HG03045 (cell line): Measurements from ENCODE around the gene SQSTM1.

ENCODE experiments used
- ATAC-seq: cut with Tn5 transposase; IDR thresholded peaks from one replicate; pipeline ENCODE4 v1.9.1; 2021; ENCODE audit warnings: mild to moderate bottlenecking, moderate library complexity; ENCODE audit not compliant: unreplicated experiment

The SQSTM1 gene

DNA sequence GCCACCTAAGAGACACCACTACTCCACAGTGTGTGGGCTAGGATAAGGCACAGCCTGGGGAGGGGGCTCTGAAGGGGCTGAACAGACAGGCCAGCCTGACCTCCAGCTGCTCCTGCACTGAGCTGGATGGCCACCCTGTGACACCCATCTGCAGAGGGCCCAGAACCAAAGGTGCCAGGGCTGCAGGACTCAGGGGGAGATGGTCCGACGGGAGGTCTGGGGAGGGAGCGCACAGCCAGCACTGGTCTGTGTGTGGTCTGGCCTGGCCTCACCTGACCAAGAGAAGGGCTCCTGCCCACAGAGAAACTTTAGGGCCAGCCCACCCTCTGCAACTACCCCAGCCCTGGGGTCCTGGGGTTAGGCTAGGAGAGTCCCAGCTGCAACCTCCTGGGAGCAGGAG is 26.1 kb upstream of the SQSTM1 start:
- no peak for ATAC-seq

DNA sequence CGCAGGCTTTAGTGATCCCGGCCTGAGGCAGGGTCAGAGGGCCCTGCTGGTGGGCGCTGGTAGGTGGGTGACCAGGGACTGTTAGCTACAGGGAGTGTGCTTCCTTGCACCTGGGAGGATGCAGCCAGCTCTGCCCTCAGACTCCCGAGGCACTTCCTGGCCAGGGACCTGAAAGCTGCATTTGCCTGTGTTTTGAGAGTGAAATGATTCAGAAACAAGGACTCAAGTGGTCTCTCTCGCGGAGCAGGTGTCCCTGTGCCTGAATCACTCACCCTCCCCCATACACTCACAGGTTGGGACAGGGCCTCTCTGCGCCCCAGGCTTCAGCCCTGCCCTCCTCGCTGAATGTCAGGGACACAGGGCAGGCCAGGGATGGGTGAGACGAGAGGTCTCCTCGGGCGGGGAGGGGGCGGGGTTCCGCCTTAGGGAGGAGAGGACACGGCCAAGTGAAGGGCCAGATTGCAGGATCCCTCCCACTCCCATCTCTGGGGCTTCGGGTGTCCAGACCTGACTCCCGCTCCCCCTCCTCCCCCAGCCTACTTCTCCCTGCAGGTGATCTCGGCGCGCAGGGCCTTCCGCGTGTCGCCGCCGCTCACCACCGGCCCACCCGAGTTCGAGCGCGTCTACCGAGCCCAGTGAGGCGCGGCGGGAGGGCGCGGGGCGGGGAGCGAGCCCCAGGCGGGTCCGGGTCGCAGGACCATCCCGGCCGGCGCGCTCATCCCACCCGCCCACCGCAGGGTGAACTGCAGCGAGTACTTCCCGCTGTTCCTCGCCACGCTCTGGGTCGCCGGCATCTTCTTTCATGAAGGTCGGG is 25.4 kb upstream of the SQSTM1 start:
- ATAC-seq = no peak

DNA sequence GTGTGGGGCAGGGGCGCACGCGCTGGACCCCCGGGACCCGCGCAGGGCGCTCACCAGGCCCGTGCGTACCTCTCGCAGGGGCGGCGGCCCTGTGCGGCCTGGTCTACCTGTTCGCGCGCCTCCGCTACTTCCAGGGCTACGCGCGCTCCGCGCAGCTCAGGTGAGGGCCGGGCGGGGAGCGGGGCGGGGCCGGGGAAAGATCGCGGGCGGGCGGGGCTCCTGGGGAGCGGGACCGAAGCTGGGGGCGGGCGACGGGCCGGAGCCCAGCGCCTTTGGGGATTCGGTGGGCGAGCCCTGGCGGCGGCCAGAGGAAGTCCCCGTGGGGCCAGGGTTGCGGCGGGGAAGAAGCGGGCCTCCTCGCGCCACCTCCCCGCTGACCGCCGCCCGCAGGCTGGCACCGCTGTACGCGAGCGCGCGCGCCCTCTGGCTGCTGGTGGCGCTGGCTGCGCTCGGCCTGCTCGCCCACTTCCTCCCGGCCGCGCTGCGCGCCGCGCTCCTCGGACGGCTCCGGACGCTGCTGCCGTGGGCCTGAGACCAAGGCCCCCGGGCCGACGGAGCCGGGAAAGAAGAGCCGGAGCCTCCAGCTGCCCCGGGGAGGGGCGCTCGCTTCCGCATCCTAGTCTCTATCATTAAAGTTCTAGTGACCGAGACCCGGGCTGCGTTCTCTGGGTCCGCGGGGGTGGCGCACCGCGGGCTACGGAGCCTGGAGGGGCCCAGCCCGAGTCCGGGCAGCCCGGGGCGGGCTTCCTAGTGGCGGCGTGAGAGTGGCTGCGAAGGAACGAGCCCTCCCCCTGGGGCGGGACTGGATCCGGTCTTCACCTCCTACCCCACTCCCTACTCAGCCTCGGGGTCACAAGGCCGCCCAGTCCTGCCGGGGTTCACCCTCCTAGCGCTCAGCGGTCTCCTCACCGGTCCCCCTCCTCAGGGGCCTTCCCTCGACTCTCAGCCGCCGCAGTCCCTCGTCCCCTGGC is 24.6 kb upstream of the SQSTM1 start:
- ATAC-seq = peak; percentile 73

DNA sequence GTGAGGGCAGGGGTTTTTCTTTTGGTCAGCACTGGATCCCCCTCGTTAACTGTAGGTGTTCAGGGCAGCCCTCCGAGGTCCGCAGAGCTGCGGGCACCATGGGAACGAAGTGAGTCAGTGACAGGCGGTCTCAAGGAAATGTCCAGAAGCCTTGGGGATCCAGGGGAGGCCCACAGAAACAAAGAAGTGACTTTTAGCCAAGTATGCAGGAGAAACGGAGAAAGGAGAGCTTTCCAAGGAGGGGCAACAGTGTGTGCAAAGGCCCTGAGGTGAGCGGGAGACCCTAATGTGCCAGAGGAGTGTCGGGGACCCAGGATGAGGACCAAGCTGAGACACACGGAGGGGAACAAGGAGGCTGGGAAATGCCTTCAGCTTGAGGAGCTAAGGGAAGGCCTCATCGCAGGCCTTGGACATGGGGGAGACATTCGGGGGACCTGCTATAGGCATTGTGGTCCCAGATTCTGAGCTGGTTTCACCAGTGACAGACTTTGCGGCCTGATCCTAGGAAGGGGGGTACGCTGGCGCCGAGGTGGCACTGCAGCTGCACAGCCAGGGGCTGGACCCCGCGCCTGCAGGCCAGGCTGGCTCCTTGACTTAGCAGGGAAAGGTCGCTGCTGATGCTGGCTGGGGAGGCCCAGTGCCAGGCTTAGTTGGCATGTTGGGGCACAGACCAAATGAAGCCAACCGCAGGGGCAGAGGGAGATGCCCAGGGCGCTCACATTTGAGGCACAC is 23.7 kb upstream of the SQSTM1 start:
- no peak for ATAC-seq

DNA sequence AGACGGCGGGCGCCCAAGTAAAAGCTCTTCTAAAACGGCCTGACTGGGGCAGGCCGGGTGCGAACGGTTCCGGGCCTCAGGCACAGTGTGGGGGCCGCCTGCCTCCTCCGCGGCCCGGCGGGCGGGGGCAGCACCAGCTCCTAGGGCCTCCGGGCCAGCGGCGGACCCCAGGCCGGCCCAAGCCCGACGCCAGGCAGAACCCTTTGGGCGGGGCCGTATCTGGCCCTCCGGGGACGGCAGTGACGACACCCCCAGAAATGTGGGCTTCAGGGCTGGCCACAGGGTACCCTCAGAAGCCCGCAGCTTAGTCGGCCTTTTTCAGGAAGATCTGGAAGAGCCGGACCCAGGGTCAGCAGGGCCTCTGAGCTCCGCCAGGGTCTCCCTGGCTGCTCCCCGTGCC is 23.0 kb upstream of the SQSTM1 start:
- no peak for ATAC-seq

DNA sequence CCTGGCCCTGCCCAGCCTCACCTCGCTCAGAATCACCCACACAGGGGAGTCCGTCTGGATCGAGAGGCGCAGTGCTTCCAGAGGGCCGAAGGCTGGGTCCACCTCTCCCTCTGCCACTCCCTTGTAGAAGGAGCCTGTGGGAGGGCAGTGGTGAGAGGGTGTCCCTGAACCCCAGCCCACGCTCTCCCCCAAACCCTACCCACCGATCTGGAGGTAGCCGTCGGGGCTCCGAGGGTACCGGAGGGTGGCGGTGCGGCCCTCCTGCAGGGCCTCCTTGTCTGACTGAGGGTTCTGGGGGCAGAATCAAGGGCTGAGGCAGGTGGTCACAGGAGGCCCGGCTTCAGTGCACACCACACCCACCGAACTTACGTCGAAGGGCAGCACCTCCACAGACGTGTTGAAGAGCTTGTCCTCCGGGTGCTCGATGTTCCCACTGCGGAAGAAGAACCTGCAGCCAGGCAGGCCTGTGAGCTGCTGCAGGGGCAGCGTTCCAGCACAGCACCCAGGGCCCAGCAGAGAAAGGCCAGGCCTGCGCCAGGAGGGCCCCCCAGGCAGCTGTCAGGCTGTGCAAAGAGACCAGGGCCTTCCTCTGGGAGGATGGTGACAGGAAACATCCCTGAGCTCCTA is 22.4 kb upstream of the SQSTM1 start:
- ATAC-seq = no peak

DNA sequence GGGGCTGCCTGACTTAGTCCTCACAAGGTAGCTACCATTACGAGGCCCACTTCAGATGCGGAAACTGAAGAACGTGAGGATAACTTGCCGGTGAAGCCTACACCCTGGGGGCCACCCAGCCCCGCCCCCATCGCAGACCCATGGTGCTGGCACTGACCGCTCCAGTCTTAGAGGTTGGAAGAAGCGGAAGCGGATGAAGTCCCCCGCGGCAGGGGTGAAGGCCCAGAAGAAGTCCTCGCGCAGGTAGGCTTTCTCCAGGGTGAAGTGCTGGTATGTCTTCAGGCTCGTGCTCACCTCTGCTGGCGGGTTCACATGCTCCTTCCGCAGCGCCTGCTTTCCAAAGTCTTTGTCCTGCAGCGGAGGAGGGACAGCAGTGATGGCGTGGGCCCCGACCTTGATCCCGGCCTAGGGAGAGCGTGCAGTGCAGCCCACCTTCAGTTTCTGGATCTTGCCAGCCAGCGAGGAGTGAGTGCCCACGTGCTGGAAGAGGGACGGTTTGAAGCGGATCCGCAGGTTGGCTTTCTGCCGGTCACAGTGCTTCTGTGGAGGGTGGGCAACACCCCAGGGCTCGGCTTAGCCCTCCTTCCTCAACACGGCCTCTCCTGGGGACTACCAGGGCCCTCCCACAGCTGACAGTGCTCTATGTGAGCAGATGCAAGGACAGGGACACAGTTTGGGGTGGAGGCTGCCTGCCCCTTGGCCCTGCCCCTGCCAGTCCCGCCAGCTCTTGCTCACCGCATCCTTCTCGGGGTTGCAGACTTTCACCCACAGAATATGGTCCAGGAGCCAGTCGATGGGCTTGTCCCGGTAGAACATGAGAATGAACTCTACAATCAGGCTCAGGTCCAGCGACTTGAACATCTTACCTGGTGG is 21.7 kb upstream of the SQSTM1 start:
- no peak for ATAC-seq

DNA sequence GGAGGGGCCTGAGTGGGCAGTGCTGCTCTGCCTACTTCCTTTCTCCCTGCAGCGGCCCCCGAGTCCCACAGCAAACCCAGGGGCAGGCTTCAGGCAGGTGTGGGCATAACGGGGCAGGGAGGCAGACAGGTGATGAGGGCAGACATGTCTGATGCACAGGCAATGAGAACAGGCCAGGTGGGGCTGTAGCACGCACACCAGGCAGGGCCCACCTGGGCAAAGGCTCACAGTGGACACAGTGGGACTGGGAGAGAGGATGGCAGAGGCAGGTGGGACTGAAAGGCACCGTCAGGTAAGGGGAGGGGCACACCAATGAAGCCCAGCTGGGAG is 21.1 kb upstream of the SQSTM1 start:
- ATAC-seq = no peak

DNA sequence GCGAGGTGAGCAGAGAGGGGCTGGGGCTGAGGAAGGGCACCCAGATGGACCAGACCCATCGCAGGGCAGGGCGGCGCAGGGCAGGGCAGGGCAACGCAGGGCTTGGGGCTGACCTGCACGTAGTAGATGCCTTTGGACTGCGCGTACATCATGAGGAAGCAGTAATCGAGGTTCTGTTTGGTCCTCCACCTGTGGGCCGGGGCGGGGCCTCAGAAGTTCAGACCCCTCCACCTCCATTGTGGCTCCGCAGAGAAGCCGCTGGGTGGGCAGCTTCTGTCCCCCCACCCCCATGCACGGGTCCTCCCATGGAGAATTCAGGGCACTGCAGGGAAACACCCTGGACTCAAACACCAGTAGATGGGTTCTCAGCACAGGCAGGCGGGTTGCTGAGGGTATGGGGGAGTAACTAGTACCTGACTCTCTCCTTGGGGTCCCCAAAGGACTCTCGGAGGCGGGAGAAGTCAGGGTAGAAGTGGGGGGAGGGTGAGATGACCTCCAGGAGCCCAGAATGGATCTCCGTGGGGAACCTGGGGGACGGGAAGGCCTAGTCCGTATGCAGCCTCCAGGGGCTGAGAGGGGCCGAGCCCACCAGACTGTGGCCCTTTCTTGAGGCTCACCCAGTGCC is 20.5 kb upstream of the SQSTM1 start:
- ATAC-seq = no peak

DNA sequence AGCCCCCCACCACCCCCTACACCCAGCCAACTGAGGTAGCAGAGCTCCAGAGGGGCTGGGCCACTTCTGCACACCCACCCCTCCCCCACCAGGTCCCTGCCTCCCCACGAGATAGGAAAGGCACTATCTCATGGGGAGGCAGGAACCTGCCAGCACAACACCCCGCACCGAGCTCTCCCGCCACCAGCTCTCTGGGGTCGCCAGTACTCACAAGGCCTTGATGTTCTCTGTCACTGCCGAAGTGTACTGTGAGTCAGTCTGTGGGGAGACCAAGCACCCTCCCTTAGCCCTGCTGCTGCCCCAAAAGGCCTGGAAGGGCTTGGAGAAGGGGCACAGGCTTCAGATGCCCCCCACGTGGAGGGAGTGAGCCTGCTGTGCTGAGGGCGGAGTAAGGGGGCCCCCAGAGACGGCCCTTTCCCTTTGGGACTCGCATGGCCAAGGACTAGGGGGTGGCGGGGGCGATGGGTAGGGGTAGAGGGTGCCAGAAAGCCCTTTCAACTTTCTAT is 20.0 kb upstream of the SQSTM1 start:
- no peak for ATAC-seq

DNA sequence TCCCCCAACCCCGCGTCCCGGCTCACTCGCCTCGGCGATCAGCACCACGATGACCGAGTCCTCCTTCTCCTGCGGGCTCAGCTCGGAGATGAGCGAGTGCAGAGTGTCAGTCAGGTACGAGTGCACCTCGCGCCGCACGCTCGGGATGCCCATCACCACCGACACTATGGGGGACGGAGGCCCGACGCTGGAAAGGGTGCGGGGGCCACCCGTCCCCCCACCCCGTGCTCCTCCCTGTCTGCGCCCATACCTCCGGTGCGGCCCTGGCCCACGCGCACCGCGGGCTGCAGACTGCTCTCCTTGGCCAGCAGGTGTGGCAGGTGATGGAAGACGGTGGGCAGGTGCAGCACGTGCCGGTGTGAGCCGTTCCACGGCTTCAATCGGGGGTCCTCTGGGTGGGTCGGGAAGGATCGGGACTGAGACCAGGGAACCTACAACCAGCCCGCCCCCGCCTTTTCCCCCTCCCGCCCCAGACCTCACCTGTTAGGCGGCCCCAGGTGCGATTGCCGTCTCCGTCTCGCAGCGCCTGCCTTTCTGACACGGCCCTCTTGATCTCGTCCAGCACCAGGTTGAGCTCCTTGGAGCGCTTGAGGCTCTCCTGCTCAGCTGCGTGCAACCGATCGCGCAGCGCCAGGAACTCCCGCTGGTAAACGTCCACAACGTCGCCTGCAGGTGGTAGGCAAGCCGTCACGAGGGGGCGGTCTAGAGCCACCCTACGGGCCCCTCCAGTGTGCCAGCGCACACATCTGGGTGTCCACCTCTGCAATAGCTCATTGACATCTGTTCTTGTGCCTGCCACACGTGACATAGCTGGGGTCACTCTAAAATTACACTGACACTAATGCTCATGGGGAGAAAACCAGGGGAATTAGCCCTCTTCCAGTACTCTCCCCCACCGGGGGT is 19.1 kb upstream of the SQSTM1 start:
- no peak for ATAC-seq

DNA sequence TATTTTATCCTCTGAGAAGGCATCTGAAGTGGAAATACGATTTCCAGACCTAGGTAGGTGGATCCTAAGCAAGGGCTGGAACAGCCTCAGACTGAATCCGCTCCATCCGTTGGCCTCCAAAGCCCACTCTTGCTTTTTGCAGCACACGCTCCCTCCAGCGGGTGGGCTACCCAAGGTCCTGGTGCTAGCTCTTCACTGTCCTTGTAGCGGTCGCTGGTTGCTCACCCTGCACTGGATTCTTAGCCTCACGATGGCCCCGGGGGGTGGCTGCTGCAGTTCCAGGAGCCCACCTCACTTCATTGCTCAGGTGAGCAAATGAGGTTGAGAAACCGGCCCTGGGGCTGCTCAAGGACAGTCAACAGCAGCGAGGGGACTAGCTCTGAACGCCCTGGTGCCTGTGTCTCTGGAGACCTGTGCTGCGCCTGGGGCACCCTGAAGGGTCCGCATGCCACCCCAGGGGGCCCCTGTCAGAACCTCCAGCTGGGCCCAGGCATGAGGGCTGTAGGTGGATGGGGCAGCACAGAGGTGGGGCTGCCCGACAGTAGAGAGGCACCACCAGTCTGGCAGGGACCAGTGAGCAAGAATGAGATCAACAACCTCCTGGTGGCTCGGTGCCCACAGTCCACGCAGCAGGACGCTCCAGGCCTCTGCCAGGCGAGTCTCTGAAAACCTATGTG is 18.4 kb upstream of the SQSTM1 start:
- no peak for ATAC-seq

DNA sequence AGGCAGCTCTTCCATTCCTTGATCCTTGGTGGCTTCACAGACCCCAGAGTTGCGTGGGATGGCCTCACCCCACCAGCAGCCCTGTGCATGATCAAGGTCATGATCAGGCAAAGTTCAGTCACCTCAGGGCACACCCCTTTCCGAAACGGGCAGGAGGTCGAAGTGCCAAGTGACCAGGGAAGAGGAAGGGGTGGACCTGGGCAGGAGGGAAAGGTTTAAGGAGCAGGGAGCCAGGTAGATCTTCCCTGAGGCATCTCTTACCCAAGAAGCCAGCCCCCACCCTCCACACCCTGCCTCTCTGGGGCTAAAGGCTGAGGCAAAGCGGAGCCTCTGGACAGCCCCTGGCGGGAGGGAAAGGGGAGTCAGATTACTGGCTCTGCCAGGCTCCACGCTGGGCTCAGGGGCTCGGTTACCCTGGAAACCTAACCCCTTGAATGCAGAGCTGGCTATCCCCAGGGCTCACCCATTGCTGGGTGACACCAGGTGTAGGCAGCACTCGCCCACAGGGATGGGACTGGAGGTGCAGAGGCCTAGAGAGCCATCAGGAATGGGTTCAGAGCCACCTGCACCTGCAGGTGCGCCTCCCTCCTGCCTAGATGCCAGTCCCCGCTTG is 17.6 kb upstream of the SQSTM1 start:
- ATAC-seq = no peak

DNA sequence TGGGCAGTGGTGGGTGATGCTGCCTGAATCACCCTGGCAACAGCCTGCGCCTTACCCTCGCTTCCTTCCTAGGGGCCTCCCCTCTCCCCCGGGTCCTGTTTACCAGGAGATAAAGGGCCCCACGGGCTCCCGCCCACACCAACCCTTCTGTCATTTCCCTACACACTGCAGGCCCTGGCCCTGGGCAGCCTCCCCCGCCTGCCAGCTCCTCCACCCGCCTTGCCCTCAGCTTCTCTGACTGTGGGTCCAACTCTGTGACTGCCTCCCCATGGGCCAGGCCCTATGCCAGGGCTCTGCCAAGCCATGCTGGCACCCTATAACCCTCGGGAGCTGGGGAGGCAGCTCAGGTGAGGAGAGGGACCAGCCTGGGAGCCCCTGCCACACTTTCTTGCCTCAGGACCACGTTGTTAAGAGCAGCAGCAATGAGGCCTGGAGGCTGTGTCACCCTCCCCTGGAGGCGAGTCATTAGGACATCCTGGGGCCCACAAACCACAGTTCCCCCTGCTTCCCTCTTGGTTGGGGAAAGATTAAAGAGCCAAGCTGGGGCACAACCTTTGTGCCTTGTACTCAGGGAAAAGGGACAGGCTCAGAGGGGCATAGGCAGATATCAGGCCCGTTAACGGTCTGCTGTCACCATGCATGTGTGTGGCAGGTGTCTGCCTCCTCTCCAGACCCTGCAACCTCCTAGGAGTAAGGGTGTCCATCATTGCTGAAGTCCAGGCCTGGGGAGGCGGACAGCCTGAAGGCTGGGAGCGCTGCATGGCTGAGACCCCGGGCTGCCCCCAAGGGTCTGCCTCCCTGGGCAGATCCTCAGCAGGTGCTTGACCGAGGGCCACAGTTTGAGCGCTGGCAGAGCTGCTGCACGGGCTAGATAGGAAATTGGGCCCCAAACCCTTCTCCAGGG is 16.8 kb upstream of the SQSTM1 start:
- no peak for ATAC-seq

DNA sequence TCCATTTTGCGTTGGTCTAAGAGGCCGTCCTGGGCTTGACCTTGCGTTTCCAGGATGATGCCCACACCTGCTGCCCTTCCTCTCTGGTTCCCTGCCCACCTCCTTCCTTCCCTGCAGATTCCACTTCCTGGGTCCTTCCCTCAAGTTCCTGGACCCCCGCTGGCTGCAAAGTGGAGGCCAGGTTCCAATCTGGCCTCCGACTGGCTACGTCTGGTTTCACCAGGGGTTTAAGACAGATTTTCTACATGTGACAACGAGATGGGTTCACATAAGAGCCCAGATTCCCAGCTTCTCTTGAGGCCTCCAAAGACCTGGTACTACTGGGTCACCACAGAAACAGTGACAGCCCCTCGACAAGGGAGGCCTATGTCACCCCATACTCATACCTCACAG is 16.2 kb upstream of the SQSTM1 start:
- ATAC-seq = no peak

DNA sequence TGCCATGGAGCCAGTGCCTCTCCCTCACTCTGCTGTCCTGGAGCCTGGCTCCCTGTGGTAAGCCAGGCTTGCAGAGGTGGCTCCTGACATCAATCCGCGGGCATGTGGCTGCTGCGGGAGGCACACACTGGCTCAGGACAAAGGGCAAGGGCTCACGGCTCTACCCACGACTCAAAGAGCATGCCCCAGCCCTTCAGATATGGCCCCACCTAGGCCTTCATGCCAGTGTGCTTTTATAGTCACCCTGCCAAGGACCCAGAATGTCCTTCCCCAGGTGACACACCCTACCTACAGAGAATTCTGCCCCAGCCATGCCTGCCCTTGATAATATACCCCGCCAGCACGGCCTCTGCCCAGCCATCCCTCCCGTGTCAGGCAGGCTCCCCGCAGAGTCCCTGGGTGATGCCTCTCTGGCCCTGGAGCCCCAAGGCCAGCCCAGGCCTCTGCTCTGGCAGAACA is 15.6 kb upstream of the SQSTM1 start:
- ATAC-seq = no peak
